Measurements from ENCODE around the gene THEMIS. TPM values are rescaled to one million over a fixed set of nuclear protein-coding genes. Genes with fewer than 3 reads are reported as not detected.
A peak's percentile ranks its signal among the peaks of the same experiment; 100 is the strongest.

Gene THEMIS
- total and polyA plus RNA-seq, 2 donors (not counting 1 experiment from before 2014, with no cell fraction given) = not detected

DNA sequence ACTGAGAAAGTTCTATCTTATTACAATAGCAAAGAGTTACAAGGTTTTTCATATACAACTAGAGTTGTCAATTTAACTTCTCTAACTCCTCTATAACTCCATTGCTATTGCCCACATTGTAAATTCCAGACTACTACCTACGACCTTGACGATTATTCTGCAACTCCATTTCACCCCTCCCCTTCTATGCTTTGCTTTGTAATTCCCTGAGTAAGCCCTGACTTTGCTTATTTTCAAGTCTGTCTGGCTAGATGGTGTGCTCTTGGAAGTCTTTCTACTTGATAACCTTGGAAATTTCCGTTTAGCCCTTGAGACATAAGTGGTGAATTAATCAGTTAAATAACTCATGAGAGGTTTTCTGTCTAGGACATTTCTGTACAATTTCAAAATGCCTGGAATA is 162.4 kb downstream of the THEMIS start:
- TF ChIP-seq, protein P1, sequence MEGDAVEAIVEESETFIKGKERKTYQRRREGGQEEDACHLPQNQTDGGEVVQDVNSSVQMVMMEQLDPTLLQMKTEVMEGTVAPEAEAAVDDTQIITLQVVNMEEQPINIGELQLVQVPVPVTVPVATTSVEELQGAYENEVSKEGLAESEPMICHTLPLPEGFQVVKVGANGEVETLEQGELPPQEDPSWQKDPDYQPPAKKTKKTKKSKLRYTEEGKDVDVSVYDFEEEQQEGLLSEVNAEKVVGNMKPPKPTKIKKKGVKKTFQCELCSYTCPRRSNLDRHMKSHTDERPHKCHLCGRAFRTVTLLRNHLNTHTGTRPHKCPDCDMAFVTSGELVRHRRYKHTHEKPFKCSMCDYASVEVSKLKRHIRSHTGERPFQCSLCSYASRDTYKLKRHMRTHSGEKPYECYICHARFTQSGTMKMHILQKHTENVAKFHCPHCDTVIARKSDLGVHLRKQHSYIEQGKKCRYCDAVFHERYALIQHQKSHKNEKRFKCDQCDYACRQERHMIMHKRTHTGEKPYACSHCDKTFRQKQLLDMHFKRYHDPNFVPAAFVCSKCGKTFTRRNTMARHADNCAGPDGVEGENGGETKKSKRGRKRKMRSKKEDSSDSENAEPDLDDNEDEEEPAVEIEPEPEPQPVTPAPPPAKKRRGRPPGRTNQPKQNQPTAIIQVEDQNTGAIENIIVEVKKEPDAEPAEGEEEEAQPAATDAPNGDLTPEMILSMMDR (conservative IDR thresholded peaks at IDR 0.05 in 1 of 2, IDR thresholded peaks at IDR 0.05 in 1 of 2; ENCODE audit: low read depth in 1 of 2, low read length in 2 of 2) = no peak
- TF ChIP-seq EZH2 (IDR thresholded peaks at IDR 0.05; ENCODE audit: low read length, missing control alignments) = no peak
- no peaks in the 10 kb centered on the region for H4K20me1 ChIP-seq (ENCODE audit: control insufficient read depth, extremely low read depth, insufficient read depth, low read length)
- H3K79me2 ChIP-seq (ENCODE audit: control insufficient read depth, insufficient read depth, low read length) = no peaks in the 10 kb centered on the region
- no peaks in the 10 kb centered on the region for H3K36me3 ChIP-seq (ENCODE audit: control insufficient read depth, insufficient read depth, low read length)
- no peaks in the 10 kb centered on the region for H3K27me3 ChIP-seq (ENCODE audit: control insufficient read depth, insufficient read depth, low read length)
- H3K4me1 ChIP-seq (ENCODE audit: control insufficient read depth, extremely low read depth, insufficient read depth, low read length) = no peaks in the 10 kb centered on the region
- H2AFZ ChIP-seq (ENCODE audit: low read length) = no peak overlapping the region
- H3K27ac ChIP-seq (ENCODE audit: insufficient read depth, low read length) = no peak overlapping the region
- H3K9ac ChIP-seq (ENCODE audit: insufficient read depth, low read length) = no peak overlapping the region
- DNase-seq (ENCODE audit: low read depth in 2 of 2) = no peak
- H3K9me3 ChIP-seq (ENCODE audit: control insufficient read depth, insufficient read depth, low read depth, low read length) = no peaks in the 10 kb centered on the region
- no peak overlapping the region for H3K4me2 ChIP-seq (ENCODE audit: extremely low read depth, insufficient read depth, low read length)
- H3K4me3 ChIP-seq (replicated peaks in 1 of 4; ENCODE audit: control extremely low read depth in 1 of 4, insufficient read depth in 1 of 4, low read depth in 3 of 4, low read length in 4 of 4) = no peak overlapping the region

DNA sequence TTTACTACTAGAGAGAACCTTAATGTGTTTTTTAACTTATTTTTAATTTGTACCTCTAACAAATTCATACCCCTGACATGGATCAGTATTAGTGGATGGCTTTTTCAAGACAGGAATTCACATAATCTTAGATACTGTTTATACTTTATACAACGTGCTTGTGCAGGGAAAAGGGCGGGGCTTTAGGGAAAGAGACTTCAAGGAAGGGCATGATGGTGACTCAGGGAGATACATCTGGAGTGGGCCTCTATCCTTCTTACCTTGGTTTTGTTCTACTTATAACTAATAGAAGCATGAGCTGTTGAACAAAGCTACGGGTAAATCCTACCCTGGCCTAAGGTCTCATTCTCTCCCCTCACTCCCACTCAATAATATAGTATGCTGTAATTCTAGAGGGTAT is 163.1 kb downstream of the THEMIS start:
- no peaks in the 10 kb centered on the region for H3K79me2 ChIP-seq (ENCODE audit: control insufficient read depth, insufficient read depth, low read length)
- no peaks in the 10 kb centered on the region for H4K20me1 ChIP-seq (ENCODE audit: control insufficient read depth, extremely low read depth, insufficient read depth, low read length)
- no peaks in the 10 kb centered on the region for H3K27me3 ChIP-seq (ENCODE audit: control insufficient read depth, insufficient read depth, low read length)
- DNase-seq (ENCODE audit: low read depth in 2 of 2) = peak; percentile 4 to 8
- no peak overlapping the region for H3K9ac ChIP-seq (ENCODE audit: insufficient read depth, low read length)
- no peak for TF ChIP-seq EZH2 (IDR thresholded peaks at IDR 0.05; ENCODE audit: low read length, missing control alignments)
- TF ChIP-seq, protein P1 (conservative IDR thresholded peaks at IDR 0.05 in 1 of 2, IDR thresholded peaks at IDR 0.05 in 1 of 2; ENCODE audit: low read depth in 1 of 2, low read length in 2 of 2) = no peak
- no peak overlapping the region for H3K27ac ChIP-seq (ENCODE audit: insufficient read depth, low read length)
- no peak overlapping the region for H2AFZ ChIP-seq (ENCODE audit: low read length)
- H3K4me3 ChIP-seq (replicated peaks in 1 of 4; ENCODE audit: control extremely low read depth in 1 of 4, insufficient read depth in 1 of 4, low read depth in 3 of 4, low read length in 4 of 4) = no peak overlapping the region
- H3K9me3 ChIP-seq (ENCODE audit: control insufficient read depth, insufficient read depth, low read depth, low read length) = no peaks in the 10 kb centered on the region
- no peaks in the 10 kb centered on the region for H3K36me3 ChIP-seq (ENCODE audit: control insufficient read depth, insufficient read depth, low read length)
- no peaks in the 10 kb centered on the region for H3K4me1 ChIP-seq (ENCODE audit: control insufficient read depth, extremely low read depth, insufficient read depth, low read length)
- no peak overlapping the region for H3K4me2 ChIP-seq (ENCODE audit: extremely low read depth, insufficient read depth, low read length)

DNA sequence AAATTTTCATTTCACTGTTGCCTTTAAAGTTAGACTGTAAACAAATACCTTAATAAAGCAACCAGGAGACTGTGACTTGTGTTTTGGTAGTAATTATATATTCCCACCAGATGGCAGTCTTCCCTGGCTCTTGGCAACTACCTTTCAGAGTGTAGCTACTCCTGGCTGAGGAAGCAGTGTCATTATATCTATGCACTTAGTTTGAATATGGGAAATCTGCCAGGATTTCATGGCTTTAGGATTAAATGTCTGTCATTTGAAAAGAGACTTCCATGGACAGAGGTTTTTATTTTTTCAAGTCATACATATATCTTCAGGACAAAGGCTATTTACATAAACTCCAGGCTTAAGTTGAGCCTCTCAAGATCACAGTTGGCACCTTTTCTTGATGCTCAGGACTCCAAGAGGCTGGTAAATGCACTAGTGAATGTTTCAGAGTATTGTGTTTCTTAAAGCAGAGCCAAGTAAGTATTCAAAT is 163.8 kb downstream of the THEMIS start:
- Histone ChIP-seq H3K27ac (ENCODE audit: insufficient read depth, low read length) (no peak overlapping the region), H3K4me3 (replicated peaks in 1 of 4; ENCODE audit: control extremely low read depth in 1 of 4, insufficient read depth in 1 of 4, low read depth in 3 of 4, low read length in 4 of 4) (no peak overlapping the region), H3K4me2 (ENCODE audit: extremely low read depth, insufficient read depth, low read length) (no peak overlapping the region), H4K20me1 (ENCODE audit: control insufficient read depth, extremely low read depth, insufficient read depth, low read length) (no peaks in the 10 kb centered on the region), H3K9me3 (ENCODE audit: control insufficient read depth, insufficient read depth, low read depth, low read length) (no peaks in the 10 kb centered on the region), H2AFZ (ENCODE audit: low read length) (no peak overlapping the region), H3K79me2 (ENCODE audit: control insufficient read depth, insufficient read depth, low read length) (no peaks in the 10 kb centered on the region), H3K36me3 (ENCODE audit: control insufficient read depth, insufficient read depth, low read length) (no peaks in the 10 kb centered on the region), H3K27me3 (ENCODE audit: control insufficient read depth, insufficient read depth, low read length) (no peaks in the 10 kb centered on the region), H3K9ac (ENCODE audit: insufficient read depth, low read length) (no peak overlapping the region), H3K4me1 (ENCODE audit: control insufficient read depth, extremely low read depth, insufficient read depth, low read length) (no peaks in the 10 kb centered on the region)
- no peak for TF ChIP-seq EZH2 (IDR thresholded peaks at IDR 0.05; ENCODE audit: low read length, missing control alignments)
- TF ChIP-seq, protein P1 (conservative IDR thresholded peaks at IDR 0.05 in 1 of 2, IDR thresholded peaks at IDR 0.05 in 1 of 2; ENCODE audit: low read depth in 1 of 2, low read length in 2 of 2) = peak; percentile 59 to 61
- peak; percentile 60 to 80 for DNase-seq (ENCODE audit: low read depth in 2 of 2)

Data from fibroblast of lung (primary cell).